NCI-H524 treated with DMSO at 0.1 percent for 48 hours (cell line): ENCODE measurements around the gene MS4A10.
A peak's percentile ranks its signal among the peaks of the same experiment; 100 is the strongest.

ENCODE experiments used
- DNase-seq: peaks from one replicate; lab custom pipeline; 2025; lab: John Stamatoyannopoulos, UW

MS4A10 gene

GRCh38 chr11:60825118-60825517, 40.0 kb downstream of the MS4A10 start:
- no peak for DNase-seq

- no peak for DNase-seq
Observed at GRCh38 chr11:60825790-60826189, 40.7 kb downstream of the MS4A10 start.

DNA sequence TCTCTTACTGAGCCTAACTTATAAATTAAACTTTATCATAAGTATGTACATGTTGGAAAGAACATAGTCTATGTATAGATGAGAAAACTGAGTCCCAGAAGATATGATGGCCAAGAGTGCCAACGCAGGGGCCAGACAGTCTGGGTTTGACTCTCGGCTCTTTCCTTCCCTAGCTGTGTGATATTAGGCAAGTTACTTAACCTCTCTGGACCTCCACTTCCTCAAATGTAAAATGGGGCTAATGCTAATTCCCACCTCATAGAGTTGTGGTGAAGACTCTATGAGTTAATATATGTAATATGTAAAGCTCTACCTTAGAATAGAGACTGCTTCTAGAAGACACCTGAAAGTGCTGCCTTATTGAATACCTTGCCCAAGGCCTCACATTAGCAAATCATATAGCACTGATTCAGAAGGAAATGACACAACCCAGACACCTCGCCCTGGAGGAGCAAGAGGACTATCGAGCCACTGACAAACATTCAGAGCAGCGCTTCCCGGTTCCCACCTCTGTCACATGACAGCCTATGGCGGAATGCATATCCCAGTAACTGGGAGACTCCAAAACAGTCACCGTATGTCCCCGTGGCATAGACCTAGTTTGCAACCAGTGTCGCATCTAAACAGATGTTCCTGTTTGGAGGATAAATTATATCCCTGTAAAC, 45.5 kb downstream of the MS4A10 start:
- no peak for DNase-seq

DNA sequence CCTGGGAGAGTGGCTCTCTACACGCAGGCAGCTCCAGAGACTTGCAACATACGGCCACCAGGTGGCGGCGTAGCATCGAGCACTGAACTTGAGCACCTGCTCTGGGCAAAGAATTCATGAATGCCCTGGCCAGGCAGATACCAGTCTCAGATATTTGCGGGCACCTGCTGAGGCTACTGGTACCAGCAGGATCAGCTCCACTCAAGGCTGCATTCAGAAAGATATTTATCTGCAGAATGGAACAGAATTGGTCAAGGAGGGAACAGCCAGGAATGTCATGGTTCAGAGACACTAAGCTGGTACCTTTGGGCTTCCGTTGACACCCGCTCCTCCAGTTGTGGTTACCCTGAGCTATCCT, 46.0 kb downstream of the MS4A10 start:
- peak; percentile 70 for DNase-seq

DNA sequence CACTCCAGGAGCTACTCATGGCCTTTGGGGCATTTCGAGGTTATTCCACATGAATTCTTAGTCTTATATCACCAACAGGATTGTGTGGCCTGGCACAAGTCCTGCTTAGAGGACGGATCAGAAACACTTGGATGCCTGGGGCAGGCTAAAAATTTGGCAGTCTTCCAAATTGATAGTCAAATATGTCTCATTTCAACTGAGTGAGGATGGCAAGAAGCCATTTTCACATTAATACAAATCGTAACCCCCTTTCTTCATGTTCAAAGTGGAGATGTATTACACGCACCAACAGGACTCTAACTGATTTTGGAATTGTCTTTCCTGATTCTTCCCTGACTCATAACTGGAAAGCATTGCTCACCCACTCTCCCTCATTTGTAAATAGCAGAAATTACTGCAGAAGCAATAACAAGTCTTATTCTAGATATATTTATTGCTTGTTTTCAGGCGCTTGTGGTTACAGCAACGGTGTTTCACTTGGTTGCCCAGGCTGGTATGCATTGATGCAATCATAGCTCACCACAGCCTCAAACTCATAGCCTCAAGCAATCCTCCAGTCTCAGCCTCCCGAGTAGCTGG, 46.5 kb downstream of the MS4A10 start:
- DNase-seq = no peak

DNA sequence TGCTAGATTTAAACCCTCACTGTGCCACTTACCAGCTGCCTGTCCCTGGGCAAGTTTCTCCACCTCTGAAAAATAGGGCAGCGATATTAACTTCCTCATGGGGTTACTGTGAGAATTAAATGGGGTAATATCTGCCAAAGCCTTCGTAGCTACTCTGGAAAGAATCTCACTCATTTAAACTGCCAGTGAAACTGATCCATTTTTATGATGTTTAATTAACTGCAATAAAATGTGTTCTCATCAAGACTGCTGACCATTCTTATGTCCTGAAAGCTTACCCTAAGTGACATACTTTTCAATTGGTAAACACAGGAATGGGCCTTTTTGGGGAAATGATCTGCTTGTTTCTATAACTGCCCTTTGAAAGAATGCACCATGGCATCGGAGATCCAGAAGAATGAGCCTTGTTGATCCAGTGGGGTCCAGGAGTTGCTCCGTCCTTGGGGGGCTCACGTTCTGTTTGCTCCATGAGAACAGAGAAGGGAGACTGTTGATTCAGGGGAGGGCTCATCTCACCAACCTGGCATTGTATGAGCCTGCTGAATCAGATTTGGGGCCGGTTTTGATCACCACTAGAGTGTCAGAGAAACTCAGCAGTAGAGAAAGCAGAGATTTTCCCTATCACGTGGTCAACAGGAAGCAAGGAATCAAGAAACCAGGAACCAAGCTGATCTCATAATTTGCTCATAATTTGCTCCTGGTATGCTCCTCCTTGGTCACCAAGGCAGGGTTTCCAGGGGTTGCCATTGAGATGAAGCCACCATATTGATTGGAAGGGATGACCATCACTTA, 49.8 kb downstream of the MS4A10 start:
- DNase-seq = no peak

DNA sequence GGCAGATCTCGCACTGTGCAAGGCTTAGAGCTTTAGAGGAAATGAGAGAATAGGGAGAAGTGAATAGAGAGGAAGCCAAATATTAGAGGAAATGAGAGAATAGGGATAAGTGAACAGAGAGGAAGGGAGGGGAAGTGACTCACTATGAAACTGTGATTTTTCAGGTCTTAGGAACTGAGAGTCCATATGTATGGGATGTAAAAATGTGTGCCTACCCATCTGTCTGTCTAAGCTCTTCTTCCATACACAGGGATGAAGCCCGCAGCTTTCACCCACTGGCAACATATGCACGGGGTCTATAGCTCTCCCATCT, 50.4 kb downstream of the MS4A10 start:
- no peak for DNase-seq

DNA sequence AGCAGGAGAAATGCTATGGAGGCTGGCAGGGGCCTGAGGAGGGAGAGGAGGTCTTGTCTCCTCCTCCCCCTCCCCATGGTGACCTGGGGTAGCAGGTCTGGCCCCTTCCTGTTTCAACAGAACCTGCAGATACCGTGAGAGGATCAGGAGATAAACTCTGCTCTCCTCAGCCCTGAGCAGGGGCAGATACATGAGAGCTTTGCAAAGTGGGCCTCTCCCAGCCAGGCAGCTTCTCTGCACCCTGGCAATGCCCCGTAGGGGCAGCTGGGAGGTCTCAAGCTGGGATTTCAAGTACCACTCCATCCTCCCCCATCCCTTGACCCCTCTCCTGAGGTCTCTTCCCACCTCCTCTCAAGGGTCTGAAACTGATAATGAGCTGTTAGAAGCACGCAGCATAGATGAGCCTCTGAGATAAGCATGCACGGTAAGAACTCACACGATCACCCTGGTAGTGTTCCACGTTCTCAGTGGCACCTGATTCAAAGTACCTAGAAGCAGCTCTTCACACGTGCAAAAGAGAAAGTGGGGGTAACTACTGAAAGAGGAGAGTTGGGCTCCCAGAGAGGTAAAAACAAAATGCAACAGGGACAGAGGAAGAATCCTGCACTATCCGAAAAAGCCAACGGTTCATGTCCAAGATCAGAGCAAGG, 51.9 kb downstream of the MS4A10 start:
- no peak for DNase-seq

DNA sequence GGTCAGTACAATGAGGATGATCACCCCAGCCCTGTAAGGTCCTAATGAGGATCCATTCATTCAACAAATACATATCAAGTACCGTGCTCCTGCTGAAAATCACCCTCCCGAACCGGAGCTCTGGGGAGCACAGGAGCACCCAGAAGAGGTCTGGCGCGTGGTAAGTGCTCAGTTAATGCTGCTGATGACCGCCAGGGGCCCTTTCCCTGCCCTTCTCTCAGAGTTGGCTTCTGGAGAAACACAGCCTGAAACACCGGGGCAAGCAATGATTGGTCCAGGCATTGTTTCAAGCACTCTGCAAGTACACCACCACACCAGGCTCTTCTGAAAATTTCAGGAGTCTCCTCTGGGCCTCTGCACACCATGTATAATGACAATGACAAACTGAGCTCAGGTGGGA, 53.0 kb downstream of the MS4A10 start:
- no peak for DNase-seq

DNA sequence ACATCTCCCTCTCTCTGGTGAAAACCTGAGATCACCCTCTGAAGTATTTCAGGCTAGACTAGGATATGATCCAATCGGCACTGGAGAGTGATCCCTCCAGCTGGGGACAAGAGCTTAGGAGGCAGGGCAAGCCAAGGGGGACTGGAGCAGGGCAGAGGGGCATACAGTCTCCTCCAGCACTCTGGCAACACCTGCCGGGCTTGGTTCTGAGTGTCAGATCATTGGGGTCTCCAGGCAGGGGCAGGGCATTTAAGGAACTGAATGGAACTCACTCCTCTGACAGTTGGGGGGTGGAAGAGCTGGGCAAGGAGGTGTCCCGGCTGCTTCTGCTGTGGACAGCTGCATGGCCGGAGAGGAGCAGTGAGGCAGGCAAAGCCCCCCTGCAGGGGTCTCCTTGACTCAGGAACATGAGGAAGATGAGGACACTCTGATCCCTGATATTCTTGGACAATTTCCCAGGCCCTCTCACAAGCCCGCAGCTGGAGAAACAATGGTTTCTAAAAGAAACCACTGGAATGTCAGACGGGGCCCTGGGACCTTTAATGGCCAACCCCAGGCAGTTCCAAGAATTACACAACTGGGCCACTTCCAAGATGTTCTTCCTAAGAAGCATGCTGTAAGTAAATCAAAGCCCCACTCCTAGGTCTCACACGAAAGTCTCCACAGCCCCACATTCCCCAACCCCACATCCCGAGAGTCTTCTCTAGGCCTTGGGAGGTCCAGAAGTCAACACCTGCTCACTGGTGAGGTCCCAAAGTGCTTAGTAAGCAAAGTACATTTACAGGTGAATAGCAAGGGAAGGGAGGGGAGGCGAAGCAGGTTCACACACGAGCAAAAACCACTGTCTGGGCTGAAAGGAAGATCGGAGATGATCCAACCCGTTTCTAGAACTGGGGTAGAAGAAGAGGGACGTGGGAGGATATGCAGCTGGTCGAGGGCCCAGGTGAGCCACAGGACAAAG, 55.6 kb downstream of the MS4A10 start:
- DNase-seq = no peak

- DNase-seq = no peak
Observed at GRCh38 chr11:60841797-60842667, 56.9 kb downstream of the MS4A10 start, which contains the start of gene CCDC86. CCDC86 (plus strand) TSS chr11:60842113; CDS start chr11:60842125, 12 bp downstream.

DNA sequence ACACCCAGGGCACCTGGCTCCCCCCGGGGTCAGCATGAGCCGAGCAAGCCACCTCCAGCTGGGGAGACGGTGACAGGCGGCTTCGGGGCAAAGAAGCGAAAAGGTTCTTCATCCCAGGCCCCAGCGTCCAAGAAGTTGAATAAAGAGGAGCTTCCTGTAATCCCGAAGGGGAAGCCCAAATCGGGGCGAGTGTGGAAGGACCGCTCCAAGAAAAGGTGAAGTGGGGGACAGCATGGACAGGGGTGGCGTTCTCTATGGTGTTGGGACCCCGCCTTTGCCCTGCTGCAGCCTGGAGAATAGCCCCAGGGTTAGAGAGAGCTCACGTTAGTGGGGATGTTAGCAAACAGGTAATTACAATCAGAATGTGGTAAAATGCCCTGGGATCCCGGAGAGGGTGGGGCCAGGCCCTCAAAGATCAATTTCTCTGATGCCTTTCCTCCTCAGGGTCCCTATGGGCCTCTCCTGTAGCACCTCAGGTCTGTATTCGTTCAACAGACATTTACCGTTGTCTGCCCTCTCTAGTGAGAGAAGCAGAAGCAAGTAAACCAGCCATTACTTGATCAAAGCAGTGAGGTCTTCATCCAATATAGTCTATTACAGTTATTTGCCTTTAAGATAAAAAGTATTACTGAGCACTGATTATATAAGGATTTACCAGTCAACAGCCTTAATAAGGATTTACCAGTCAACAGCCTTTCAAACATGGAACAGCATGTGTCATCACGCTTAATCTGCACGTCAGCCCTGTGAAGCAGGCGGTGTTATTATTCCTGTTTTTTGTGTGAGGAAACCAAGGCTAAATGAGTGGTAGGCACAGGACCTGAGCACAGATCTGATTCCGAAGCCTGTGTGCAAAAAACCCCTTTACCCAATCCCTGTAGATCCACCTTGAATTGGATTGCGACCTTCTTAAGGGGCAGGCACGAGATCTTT, 57.8 kb downstream of the MS4A10 start:
- DNase-seq = no peak

DNA sequence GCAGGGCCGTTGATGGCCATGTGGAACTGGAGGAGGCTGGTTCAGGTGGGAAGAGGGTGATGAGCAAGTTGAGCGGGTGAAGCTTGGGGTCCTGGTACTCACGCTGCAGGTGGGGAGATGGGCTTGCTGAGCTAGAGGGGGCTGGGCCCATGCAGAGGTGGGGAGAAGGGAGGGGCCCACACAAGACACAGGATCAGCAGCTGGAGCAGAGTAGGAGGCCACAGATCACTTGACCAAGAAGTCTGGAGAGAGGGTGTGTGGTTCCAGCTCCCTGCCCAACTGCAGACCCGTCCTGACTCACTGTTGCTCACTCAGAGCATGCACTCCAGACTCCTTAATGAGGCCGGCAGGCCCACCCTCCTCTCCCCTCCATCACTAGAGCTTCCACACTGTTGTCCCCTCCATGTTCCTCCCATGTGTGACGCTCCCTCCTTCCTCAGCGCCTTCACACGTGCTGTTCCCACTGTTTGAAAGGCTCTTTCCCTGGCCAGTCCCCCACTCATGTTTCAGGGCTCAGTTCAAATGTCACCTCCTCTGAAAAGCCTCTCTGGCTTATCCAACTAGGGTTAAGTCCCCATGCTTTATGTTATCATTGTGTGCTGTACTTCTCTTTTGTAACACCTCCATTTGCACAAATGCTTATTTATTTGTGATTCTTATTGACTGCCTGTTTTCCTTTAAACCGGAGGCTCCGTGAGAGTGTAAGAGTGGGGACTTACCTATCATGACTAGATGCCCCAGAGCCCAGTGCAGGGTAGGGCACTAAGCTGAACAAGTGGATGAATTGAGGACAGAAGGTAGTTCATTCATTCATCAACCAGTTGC, 59.1 kb downstream of the MS4A10 start:
- DNase-seq = no peak

DNA sequence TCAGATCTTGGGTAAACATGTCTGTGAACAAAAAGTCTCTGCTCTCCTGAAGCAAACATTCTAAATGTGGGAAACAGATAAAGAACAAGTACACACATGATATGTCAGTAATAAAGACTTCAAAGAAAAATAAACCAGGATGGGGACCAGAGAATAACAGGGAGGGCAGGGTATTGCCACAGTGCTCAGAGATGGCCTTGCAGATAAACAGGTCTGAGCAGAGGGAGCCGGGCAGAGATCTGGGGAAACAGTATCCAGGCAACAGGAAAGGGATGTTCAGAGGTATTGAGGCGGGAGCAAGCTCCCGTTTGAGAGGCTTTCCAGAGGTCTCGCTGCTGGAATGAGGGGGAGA, 59.7 kb downstream of the MS4A10 start:
- DNase-seq = no peak

GRCh38 chr11:60845338-60845737, 60.2 kb downstream of the MS4A10 start:
- no peak for DNase-seq

GRCh38 chr11:60847281-60847680, 62.1 kb downstream of the MS4A10 start:
- DNase-seq = no peak

GRCh38 chr11:60847896-60848295, 62.8 kb downstream of the MS4A10 start:
- DNase-seq = no peak

- DNase-seq = no peak
Observed at GRCh38 chr11:60848714-60849151, 63.6 kb downstream of the MS4A10 start.
